K562 (cell line): ENCODE results near the gene DHX40. TPM values are rescaled to one million over a fixed set of nuclear protein-coding genes. Genes with fewer than 3 reads are reported as not detected.
A peak's percentile ranks its signal among the peaks of the same experiment; 100 is the strongest.

Source experiments
- CTBP1 ChIP-seq: fragments of 450-650 bp; IDR thresholded peaks from 2 replicates; pipeline ENCODE4 v1.6.1; 2016; ENCODE audit warnings: borderline replicate concordance
- ELF1 ChIP-seq: fragments of 200-800 bp; sonication (Bioruptor generic); IDR thresholded peaks from 2 replicates; pipeline ENCODE4 v1.6.1; 2016; ENCODE audit warnings: missing genetic modification characterization, missing compliant biosample characterization
- FOXJ2 ChIP-seq: fragments of 200-800 bp; sonication (Bioruptor generic); IDR thresholded peaks from 2 replicates; pipeline ENCODE4 v1.6.1; 2016; ENCODE audit warnings: missing genetic modification characterization, missing compliant biosample characterization
- FUS ChIP-seq: fragments of 200-400 bp; formaldehyde crosslinking; optimal IDR thresholded peaks from 2 replicates; pipeline ENCODE3; 2017; ENCODE audit warnings: low read depth, low read length
- GTF2E2 ChIP-seq: fragments of 200-800 bp; sonication (Bioruptor generic); IDR thresholded peaks from 2 replicates; pipeline ENCODE4 v1.6.1; 2016; ENCODE audit warnings: missing genetic modification characterization, missing compliant biosample characterization
- HMGN3 ChIP-seq: IDR thresholded peaks from 2 replicates; pipeline ENCODE4 v1.6.1; 2011; ENCODE audit warnings: borderline replicate concordance, low read depth, mild to moderate bottlenecking, mixed read lengths, low read length; ENCODE audit not compliant: insufficient read length; ENCODE audit errors: extremely low read depth
- HSF4 ChIP-seq: fragments of 250-450 bp; sonication (Bioruptor Pico); IDR thresholded peaks from 2 replicates; pipeline ENCODE4 v2.1.2; 2022; ENCODE audit warnings: mild to moderate bottlenecking, moderate library complexity, borderline replicate concordance
- MBD2 ChIP-seq: sonication (generic); IDR thresholded peaks from 2 replicates; pipeline ENCODE4 v1.6.1; 2016; ENCODE audit warnings: low read depth, borderline replicate concordance
- MEIS2 ChIP-seq: fragments of 450-650 bp; IDR thresholded peaks from 2 replicates; pipeline ENCODE4 v1.6.1; 2014; ENCODE audit warnings: mild to moderate bottlenecking; ENCODE audit not compliant: partially characterized antibody
- NBN ChIP-seq: fragments of 450-650 bp; IDR thresholded peaks from 2 replicates; pipeline ENCODE4 v1.6.1; 2016; ENCODE audit warnings: low read depth, mild to moderate bottlenecking
- NFE2L1 ChIP-seq: fragments of 450-650 bp; IDR thresholded peaks from 2 replicates; pipeline ENCODE4 v1.6.1; 2016; ENCODE audit warnings: missing genetic modification characterization, low read depth, mild to moderate bottlenecking, missing compliant biosample characterization, moderate library complexity, borderline replicate concordance
- NR2F6 ChIP-seq: fragments of 450-650 bp; formaldehyde crosslinking; IDR thresholded peaks from 2 replicates; pipeline ENCODE4 v1.4.0; 2020; ENCODE audit warnings: mild to moderate bottlenecking
- POLR2H ChIP-seq: IDR thresholded peaks from 2 replicates; pipeline ENCODE4 v1.6.1; 2016; ENCODE audit warnings: missing genetic modification characterization, low read depth, mild to moderate bottlenecking, control low read depth, missing compliant biosample characterization, moderate library complexity
- PRPF4 ChIP-seq: fragments of 200-400 bp; formaldehyde crosslinking; IDR thresholded peaks from one replicate; pipeline ENCODE4 v1.6.1; 2017; ENCODE audit warnings: low read length, low read depth, mild to moderate bottlenecking; ENCODE audit not compliant: insufficient read depth, poor library complexity, severe bottlenecking
- RAD21 ChIP-seq, 2 experiments: fragments of 250-450 bp in 1 of 2; fragments of 450-650 bp in 1 of 2; sonication (Bioruptor Pico) in 1 of 2; formaldehyde crosslinking in 1 of 2; IDR thresholded peaks in 1 of 2; conservative IDR thresholded peaks in 1 of 2; 2 replicates each; pipeline versions ENCODE4 v1.4.0 to v1.8.0; 2020 to 2022; ENCODE audit warnings: mild to moderate bottlenecking in 2 of 2, moderate library complexity in 1 of 2
- RCOR1 ChIP-seq, 2 experiments: IDR thresholded peaks; 2 replicates each; pipeline ENCODE4 v1.6.1; 2012; ENCODE audit warnings: low read depth in 2 of 2, low read length in 2 of 2, borderline replicate concordance in 1 of 2, improper control_type of control experiment in 1 of 2
- SAP30 ChIP-seq: fragments of 200-600 bp; sonication (generic); IDR thresholded peaks from 2 replicates; pipeline ENCODE4 v1.6.1; 2012; ENCODE audit warnings: borderline replicate concordance, low read depth, mild to moderate bottlenecking, moderate library complexity, low read length, control low read depth, inconsistent platforms; ENCODE audit not compliant: insufficient read depth, poor library complexity, severe bottlenecking
- SIX5 ChIP-seq, 2 experiments: IDR thresholded peaks; 2 replicates each; pipeline ENCODE4 v1.6.1; 2011; ENCODE audit warnings: low read length in 2 of 2, borderline replicate concordance in 1 of 2, low read depth in 1 of 2, mild to moderate bottlenecking in 1 of 2, moderate library complexity in 1 of 2; ENCODE audit not compliant: insufficient read depth in 1 of 2
- ZBTB7A ChIP-seq: IDR thresholded peaks from 2 replicates; pipeline ENCODE4 v1.6.1; 2011; ENCODE audit warnings: low read depth, mild to moderate bottlenecking, low read length, moderate library complexity, borderline replicate concordance; ENCODE audit not compliant: control insufficient read depth
- ZBTB8A ChIP-seq: fragments of 450-650 bp; IDR thresholded peaks from 2 replicates; pipeline ENCODE4 v1.6.1; 2018; ENCODE audit warnings: mild to moderate bottlenecking, moderate library complexity; ENCODE audit not compliant: partially characterized antibody
- ZNF217 ChIP-seq: sonication (generic); formaldehyde crosslinking; IDR thresholded peaks from 2 replicates; pipeline ENCODE4 v1.8.0; 2022; ENCODE audit warnings: mild to moderate bottlenecking, missing genetic modification reagents
- ZNF232 ChIP-seq: sonication (generic); formaldehyde crosslinking; IDR thresholded peaks from 2 replicates; pipeline ENCODE4 v1.8.0; 2022; ENCODE audit warnings: mild to moderate bottlenecking, missing genetic modification reagents
- polyA plus RNA-seq, 8 experiments: library from polyadenylated mRNA; depleted of rRNA in 4 of 8; stranded (reverse) in 5 of 8; unstranded in 3 of 8; fragments of >200 nt; fragmentation: Nextera tagmentation in 2 of 8; fragmentation: Illumina TruSeq in 1 of 8; extraction: Ambion mirVana in 2 of 8; extraction: Trizol in 1 of 8; gene quantifications; 2 replicates each; pipeline versions ENCODE4 v1.2.1 to v1.2.3, GENCODE V29; 2011 to 2014; ENCODE audit warnings: inconsistent platforms in 1 of 8, missing spikeins in 1 of 8
- total RNA-seq, 7 experiments: library from RNA; depleted of rRNA in 6 of 7; stranded (reverse); fragments of >200 nt in 6 of 7; fragmentation: Illumina TruSeq in 2 of 7; extraction: Trizol in 2 of 7; gene quantifications; 2 replicates each; pipeline versions ENCODE4 v1.2.1 to v1.2.3, GENCODE V29; 2011 to 2021; ENCODE audit warnings: low replicate concordance in 1 of 7
- TF ChIP-seq, protein P1 (sequence below): IDR thresholded peaks from 2 replicates; pipeline ENCODE4 v1.6.1; 2014; ENCODE audit warnings: antibody characterized with exemption
- TF ChIP-seq, protein P2 (sequence below), 2 experiments: IDR thresholded peaks; 2 replicates each; pipeline ENCODE4 v1.6.1; 2011; ENCODE audit warnings: borderline replicate concordance in 1 of 2, control low read depth in 1 of 2, low read depth in 1 of 2, low read length in 1 of 2, mild to moderate bottlenecking in 1 of 2, mixed read lengths in 1 of 2, moderate library complexity in 1 of 2; ENCODE audit not compliant: insufficient read depth in 1 of 2, insufficient read length in 1 of 2, poor library complexity in 1 of 2, severe bottlenecking in 1 of 2; ENCODE audit errors: extremely low read depth in 1 of 2

DHX40 gene
- total and polyA plus RNA-seq, 9 of the 15 experiments (the other 6 are each of a cell fraction or from before 2014, with no cell fraction given), result 7.2 to 38.6 (median 18.7) TPM

DNA sequence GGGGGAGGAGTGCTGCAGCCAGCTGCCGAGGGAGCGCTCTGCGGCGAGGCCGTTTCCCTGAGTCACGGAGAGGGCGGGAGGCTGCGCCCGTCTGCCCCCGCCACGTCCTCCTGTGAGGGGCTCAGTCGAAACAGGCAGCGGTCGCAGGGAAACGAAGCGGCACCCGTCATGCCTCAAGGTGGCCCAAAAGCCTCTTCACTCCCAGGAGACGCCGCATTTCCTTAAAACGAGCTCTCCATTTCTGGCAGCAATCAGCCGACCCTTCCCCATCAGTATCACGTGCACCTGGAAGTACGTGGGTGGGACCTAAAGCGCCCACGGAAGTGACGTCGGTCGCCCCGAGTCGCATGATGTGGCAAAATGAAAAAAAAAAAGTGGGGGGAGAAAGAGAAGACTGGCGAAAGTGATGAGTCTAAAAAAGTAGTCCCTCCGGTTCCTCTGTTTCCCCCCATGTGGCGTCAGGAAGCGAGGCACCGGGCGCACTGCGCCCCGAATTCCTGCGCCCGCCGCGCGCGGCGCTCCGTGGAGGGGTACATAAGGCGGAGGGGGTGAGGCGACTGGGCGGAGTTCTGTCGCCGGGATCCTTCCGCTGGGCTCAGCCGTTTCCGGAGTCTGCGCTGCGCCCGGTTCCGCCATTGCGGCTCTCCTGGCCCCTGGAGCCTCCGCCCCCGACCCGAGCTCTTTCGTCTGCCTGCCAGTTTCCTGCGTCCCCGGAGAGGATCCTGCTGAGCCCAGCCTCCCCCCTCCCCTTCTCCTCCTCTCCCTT lies 54.1 kb downstream of the DHX40 start, which contains the start of gene CLTC (continued):
- TF ChIP-seq, protein P1, sequence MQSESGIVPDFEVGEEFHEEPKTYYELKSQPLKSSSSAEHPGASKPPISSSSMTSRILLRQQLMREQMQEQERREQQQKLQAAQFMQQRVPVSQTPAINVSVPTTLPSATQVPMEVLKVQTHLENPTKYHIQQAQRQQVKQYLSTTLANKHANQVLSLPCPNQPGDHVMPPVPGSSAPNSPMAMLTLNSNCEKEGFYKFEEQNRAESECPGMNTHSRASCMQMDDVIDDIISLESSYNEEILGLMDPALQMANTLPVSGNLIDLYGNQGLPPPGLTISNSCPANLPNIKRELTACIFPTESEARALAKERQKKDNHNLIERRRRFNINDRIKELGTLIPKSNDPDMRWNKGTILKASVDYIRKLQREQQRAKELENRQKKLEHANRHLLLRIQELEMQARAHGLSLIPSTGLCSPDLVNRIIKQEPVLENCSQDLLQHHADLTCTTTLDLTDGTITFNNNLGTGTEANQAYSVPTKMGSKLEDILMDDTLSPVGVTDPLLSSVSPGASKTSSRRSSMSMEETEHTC, result peak; percentile 92
- TF ChIP-seq CTBP1 (peak; percentile 81), FUS (no peak), HSF4 (CRISPR knock-in tag) (no peak), ZNF232 (CRISPR knock-in tag) (no peak), ZNF217 (CRISPR knock-in tag) (no peak), GTF2E2 (tag) (peak; percentile 94), NFE2L1 (tag) (peak; percentile 49), ZBTB8A (no peak), NR2F6 (no peak), ELF1 (tag) (peak; percentile 97), RCOR1 (IDR thresholded peaks at IDR 0.05; ENCODE audit: borderline replicate concordance in 1 of 2, low read depth in 2 of 2, low read length in 2 of 2) (peak in 1 of 2 experiments; percentile 38; a peak in 1 of 4 replicates), MEIS2 (peak; percentile 44), HMGN3 (peak; percentile 85), SIX5 (IDR thresholded peaks at IDR 0.05; ENCODE audit: borderline replicate concordance in 1 of 2, insufficient read depth in 1 of 2, low read depth in 1 of 2, low read length in 2 of 2) (peak in 1 of 2 experiments; percentile 26; a peak in 1 of 4 replicates), POLR2H (tag) (peak; percentile 92), SAP30 (peak; percentile 64), RAD21 (CRISPR knock-in tag; conservative IDR thresholded peaks at IDR 0.05 in 1 of 2, IDR thresholded peaks at IDR 0.05 in 1 of 2) (peak in 1 of 2 experiments; percentile 19; a peak in 3 of 4 replicates), PRPF4 (peak; percentile 77), NBN (peak; percentile 95), FOXJ2 (tag) (0 out of 2 replicates have a peak, but pooled peaks have one; percentile 6), MBD2 (peak; percentile 70; the same call in 1 of the 2 replicates), ZBTB7A (peak; percentile 57; the same call in 1 of the 2 replicates)
- TF ChIP-seq, protein P2, sequence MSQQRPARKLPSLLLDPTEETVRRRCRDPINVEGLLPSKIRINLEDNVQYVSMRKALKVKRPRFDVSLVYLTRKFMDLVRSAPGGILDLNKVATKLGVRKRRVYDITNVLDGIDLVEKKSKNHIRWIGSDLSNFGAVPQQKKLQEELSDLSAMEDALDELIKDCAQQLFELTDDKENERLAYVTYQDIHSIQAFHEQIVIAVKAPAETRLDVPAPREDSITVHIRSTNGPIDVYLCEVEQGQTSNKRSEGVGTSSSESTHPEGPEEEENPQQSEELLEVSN (IDR thresholded peaks at IDR 0.05; ENCODE audit: borderline replicate concordance in 1 of 2, extremely low read depth in 1 of 2, insufficient read depth in 1 of 2, insufficient read length in 1 of 2, low read depth in 1 of 2, low read length in 1 of 2, poor library complexity in 1 of 2, severe bottlenecking in 1 of 2), result peak; percentile 50 to 81
